Measurements from ENCODE around the gene XPO6.

- TF ChIP-seq RCOR1 (IDR thresholded peaks at IDR 0.05; ENCODE audit: low read length), result no peak
- TF ChIP-seq TAF1 (IDR thresholded peaks at IDR 0.05; ENCODE audit: borderline replicate concordance, low read depth, low read length), result no peak
- no peak for TF ChIP-seq POLR2AphosphoS5 (IDR thresholded peaks at IDR 0.05; ENCODE audit: low read depth, low read length)
- no peak for TF ChIP-seq REST (IDR thresholded peaks at IDR 0.05; ENCODE audit: low read depth, low read length)
- TF ChIP-seq FOXM1 (IDR thresholded peaks at IDR 0.05; ENCODE audit: low read depth), result no peak
- TF ChIP-seq, protein P1, sequence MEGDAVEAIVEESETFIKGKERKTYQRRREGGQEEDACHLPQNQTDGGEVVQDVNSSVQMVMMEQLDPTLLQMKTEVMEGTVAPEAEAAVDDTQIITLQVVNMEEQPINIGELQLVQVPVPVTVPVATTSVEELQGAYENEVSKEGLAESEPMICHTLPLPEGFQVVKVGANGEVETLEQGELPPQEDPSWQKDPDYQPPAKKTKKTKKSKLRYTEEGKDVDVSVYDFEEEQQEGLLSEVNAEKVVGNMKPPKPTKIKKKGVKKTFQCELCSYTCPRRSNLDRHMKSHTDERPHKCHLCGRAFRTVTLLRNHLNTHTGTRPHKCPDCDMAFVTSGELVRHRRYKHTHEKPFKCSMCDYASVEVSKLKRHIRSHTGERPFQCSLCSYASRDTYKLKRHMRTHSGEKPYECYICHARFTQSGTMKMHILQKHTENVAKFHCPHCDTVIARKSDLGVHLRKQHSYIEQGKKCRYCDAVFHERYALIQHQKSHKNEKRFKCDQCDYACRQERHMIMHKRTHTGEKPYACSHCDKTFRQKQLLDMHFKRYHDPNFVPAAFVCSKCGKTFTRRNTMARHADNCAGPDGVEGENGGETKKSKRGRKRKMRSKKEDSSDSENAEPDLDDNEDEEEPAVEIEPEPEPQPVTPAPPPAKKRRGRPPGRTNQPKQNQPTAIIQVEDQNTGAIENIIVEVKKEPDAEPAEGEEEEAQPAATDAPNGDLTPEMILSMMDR (IDR thresholded peaks at IDR 0.05), result no peak
- no peak for TF ChIP-seq CHD2 (IDR thresholded peaks at IDR 0.05; ENCODE audit: low read length, partially characterized antibody)
- TF ChIP-seq FOSL2 (IDR thresholded peaks at IDR 0.05; ENCODE audit: borderline replicate concordance, low read depth), result no peak
- no peak for TF ChIP-seq EP300 (IDR thresholded peaks at IDR 0.05; ENCODE audit: borderline replicate concordance in 1 of 2, low read depth in 1 of 2, low read length in 1 of 2)
- TF ChIP-seq, protein P2, sequence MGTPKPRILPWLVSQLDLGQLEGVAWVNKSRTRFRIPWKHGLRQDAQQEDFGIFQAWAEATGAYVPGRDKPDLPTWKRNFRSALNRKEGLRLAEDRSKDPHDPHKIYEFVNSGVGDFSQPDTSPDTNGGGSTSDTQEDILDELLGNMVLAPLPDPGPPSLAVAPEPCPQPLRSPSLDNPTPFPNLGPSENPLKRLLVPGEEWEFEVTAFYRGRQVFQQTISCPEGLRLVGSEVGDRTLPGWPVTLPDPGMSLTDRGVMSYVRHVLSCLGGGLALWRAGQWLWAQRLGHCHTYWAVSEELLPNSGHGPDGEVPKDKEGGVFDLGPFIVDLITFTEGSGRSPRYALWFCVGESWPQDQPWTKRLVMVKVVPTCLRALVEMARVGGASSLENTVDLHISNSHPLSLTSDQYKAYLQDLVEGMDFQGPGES (IDR thresholded peaks at IDR 0.05; ENCODE audit: low read depth, low read length), result no peak
- no peak for TF ChIP-seq MEF2A (IDR thresholded peaks at IDR 0.05; ENCODE audit: borderline replicate concordance, low read depth)
Measured at GRCh38 chr16:28155293-28155692, 56.5 kb downstream of the XPO6 start.
